Right atrium auricular region (tissue), 2 donors: ENCODE results near the gene NEK5. TPM values are rescaled to one million over a fixed set of nuclear protein-coding genes. Genes with fewer than 3 reads are reported as not detected.

Source experiments
- DNase-seq: peaks from one replicate; pipeline ENCODE4 v3.0.0-alpha.2; 2019; ENCODE audit warnings: low spot score
- H3K27ac ChIP-seq, 2 donors: fragments of 200-600 bp; sonication (generic); 1 replicate in 1 of 2; 2 replicates in 1 of 2; pipeline ENCODE4 v1.5.1; 2016 to 2019
- H3K27me3 ChIP-seq, 2 donors: fragments of 200-600 bp; sonication (generic); one replicate each; pipeline versions ENCODE4 v1.5.1 to v1.6.0; 2017 to 2019
- H3K36me3 ChIP-seq: fragments of 200-600 bp; sonication (generic); one replicate; pipeline ENCODE4 v1.5.1; 2016
- H3K4me1 ChIP-seq, 2 donors: fragments of 200-600 bp; sonication (generic); one replicate each; pipeline versions ENCODE4 v1.5.1 to v1.6.0; 2017 to 2019
- H3K4me3 ChIP-seq, 2 donors: fragments of 200-600 bp; sonication (generic); 1 replicate in 1 of 2; 2 replicates in 1 of 2; pipeline ENCODE4 v1.5.1; 2017 to 2019; ENCODE audit warnings: mild to moderate bottlenecking in 1 of 2, moderate library complexity in 1 of 2
- H3K9me3 ChIP-seq, 2 donors: fragments of 200-600 bp; sonication (generic); one replicate each; pipeline ENCODE4 v1.5.1; 2019
- total RNA-seq, 2 donors: library from RNA; depleted of rRNA; stranded (reverse); fragments of >200 nt; gene quantifications; one replicate each; pipeline ENCODE4 v1.1.0, GENCODE V29; 2016
- TF ChIP-seq, protein P1 (sequence below), 2 donors: fragments of 200-600 bp; sonication (generic); IDR thresholded peaks; one replicate each; pipeline ENCODE4 v1.5.1; 2019; ENCODE audit warnings: antibody characterized with exemption in 2 of 2

The NEK5 gene
- total RNA-seq, 2 donors from 2014 or later: 0.55 to 1.1 TPM

GRCh38 chr13:52024481-52024880, 104.4 kb downstream of the NEK5 start, which contains the start of gene UTP14C:
UTP14C (plus strand) TSS chr13:52024691; CDS start chr13:52028805, 4,114 bp downstream.
- H3K36me3 ChIP-seq: peaks cover 26% of the 10 kb centered on the region
- DNase-seq: no peak
- H3K4me3 ChIP-seq: no peak within 1 kb of the TSS
- H3K27ac ChIP-seq: no peak within 1 kb of the TSS
- H3K27me3 ChIP-seq: no peaks in the 10 kb centered on the region
- H3K4me1 ChIP-seq: no peaks in the 10 kb centered on the region
- H3K9me3 ChIP-seq: no peaks in the 10 kb centered on the region
- TF ChIP-seq, protein P1, sequence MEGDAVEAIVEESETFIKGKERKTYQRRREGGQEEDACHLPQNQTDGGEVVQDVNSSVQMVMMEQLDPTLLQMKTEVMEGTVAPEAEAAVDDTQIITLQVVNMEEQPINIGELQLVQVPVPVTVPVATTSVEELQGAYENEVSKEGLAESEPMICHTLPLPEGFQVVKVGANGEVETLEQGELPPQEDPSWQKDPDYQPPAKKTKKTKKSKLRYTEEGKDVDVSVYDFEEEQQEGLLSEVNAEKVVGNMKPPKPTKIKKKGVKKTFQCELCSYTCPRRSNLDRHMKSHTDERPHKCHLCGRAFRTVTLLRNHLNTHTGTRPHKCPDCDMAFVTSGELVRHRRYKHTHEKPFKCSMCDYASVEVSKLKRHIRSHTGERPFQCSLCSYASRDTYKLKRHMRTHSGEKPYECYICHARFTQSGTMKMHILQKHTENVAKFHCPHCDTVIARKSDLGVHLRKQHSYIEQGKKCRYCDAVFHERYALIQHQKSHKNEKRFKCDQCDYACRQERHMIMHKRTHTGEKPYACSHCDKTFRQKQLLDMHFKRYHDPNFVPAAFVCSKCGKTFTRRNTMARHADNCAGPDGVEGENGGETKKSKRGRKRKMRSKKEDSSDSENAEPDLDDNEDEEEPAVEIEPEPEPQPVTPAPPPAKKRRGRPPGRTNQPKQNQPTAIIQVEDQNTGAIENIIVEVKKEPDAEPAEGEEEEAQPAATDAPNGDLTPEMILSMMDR (IDR thresholded peaks at IDR 0.05): no peak

DNA sequence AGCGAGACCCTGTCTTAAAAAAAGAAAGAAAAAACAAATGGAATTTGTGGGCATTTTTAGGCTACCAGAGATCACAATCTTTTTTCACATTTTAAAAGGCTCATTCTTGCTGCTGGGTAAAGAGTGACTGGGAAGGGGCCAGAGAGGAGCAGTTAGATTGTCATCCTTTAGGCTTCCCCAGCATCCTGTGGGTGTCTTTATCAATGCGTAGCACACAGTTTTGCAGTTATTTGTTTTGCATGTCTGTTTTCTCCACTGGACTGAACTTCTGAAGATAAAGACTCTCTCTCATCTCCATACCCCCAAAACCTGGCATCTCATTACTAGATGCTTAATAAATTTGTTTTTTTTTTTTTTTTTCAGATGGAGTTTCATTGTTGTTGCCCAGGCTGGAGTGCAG, 106.5 kb downstream of the NEK5 start:
- no peak for DNase-seq
- TF ChIP-seq, protein P1 (IDR thresholded peaks at IDR 0.05): no peak
- Histone ChIP-seq H3K9me3 (no peaks in the 10 kb centered on the region), H3K27ac (no peak overlapping the region), H3K4me1 (no peaks in the 10 kb centered on the region), H3K4me3 (no peak overlapping the region), H3K36me3 (peaks cover 16% of the 10 kb centered on the region), H3K27me3 (no peaks in the 10 kb centered on the region)

GRCh38 chr13:52020191-52020590, 108.7 kb downstream of the NEK5 start:
- TF ChIP-seq, protein P1 (IDR thresholded peaks at IDR 0.05): no peak
- H3K36me3 ChIP-seq: peaks cover 16% of the 10 kb centered on the region

DNA sequence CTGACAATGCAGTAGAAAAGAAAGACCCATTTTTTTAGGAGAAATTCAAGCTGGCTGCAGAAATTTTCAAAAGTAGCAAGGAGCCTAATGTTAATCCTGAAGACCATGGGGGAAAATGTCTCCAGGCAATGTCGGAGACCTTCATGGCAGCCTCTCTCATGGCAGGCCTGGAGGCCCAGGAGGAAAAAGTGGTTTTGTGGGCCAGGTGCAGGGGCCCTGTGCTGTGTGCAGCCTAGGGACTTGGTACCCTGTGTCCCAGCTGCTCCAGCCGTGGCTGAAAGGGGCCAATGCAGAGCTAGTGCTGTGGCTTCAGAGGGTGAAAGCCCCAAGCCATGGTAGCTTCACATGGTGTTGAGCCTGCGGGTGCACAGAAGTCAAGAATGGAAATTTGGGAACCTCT, 112.6 kb downstream of the NEK5 start:
- no peaks in the 10 kb centered on the region for H3K9me3 ChIP-seq
- H3K4me3 ChIP-seq: no peak overlapping the region
- TF ChIP-seq, protein P1 (IDR thresholded peaks at IDR 0.05): no peak
- H3K27ac ChIP-seq: no peak overlapping the region
- no peaks in the 10 kb centered on the region for H3K27me3 ChIP-seq
- peaks cover 16% of the 10 kb centered on the region for H3K36me3 ChIP-seq
- DNase-seq: no peak
- peaks cover 0 to 11% of the 10 kb centered on the region in 2 donors for H3K4me1 ChIP-seq

More at GRCh38 chr13:52020191-52020590, 108.7 kb downstream of the NEK5 start:
- Histone ChIP-seq H3K4me1 (no peaks in the 10 kb centered on the region), H3K27me3 (no peaks in the 10 kb centered on the region), H3K27ac (no peak overlapping the region), H3K9me3 (no peaks in the 10 kb centered on the region), H3K4me3 (no peak overlapping the region)
- no peak for DNase-seq

GRCh38 chr13:52012512-52012836, 116.4 kb downstream of the NEK5 start:
- no peaks in the 10 kb centered on the region for H3K9me3 ChIP-seq
- H3K4me1 ChIP-seq: peaks cover 0 to 22% of the 10 kb centered on the region in 2 donors
- peak overlapping the region; percentile 81 to 90 for H3K4me3 ChIP-seq
- H3K27ac ChIP-seq: peak overlapping the region; percentile 44 to 61
- TF ChIP-seq, protein P1 (IDR thresholded peaks at IDR 0.05): no peak
- no peaks in the 10 kb centered on the region for H3K27me3 ChIP-seq
- no peaks in the 10 kb centered on the region for H3K36me3 ChIP-seq
- no peak for DNase-seq
